Left ventricle myocardium inferior (tissue), 1 donor: Measurements from ENCODE around the gene CDK16. TPM values are rescaled to one million over a fixed set of nuclear protein-coding genes. Genes with fewer than 3 reads are reported as not detected.

Source experiments
- DNase-seq: peaks from one replicate; pipeline ENCODE4 v3.0.0-alpha.2; 2020
- H3K27ac ChIP-seq: fragments of 200-600 bp; replicated peaks from 2 replicates; pipeline ENCODE4 v1.8.0; 2021
- H3K27me3 ChIP-seq: fragments of 200-600 bp; 2 replicates; pipeline ENCODE4 v1.8.0; 2021; ENCODE audit warnings: low read depth
- H3K36me3 ChIP-seq: fragments of 200-600 bp; 2 replicates; pipeline ENCODE4 v1.8.0; 2021
- H3K4me1 ChIP-seq: fragments of 200-600 bp; 2 replicates; pipeline ENCODE4 v1.8.0; 2021
- H3K4me3 ChIP-seq: fragments of 200-600 bp; 2 replicates; pipeline ENCODE4 v1.8.0; 2021; ENCODE audit warnings: mild to moderate bottlenecking, moderate library complexity
- H3K9me3 ChIP-seq: fragments of 200-600 bp; replicated peaks from 2 replicates; pipeline ENCODE4 v1.8.0; 2021
- intact Hi-C: fragments of 100-400 bp; cut with micrococcal nuclease; formaldehyde crosslinking; loops from one replicate; pipeline ENCODE4 v1.11.0; 2022
- total RNA-seq: library from RNA; stranded (reverse); fragmentation: NEBNext Ultra II Directional; extraction: Animal tissue kit (Norgen Biotek cat#: 25700); gene quantifications from one replicate; pipeline ENCODE4 v1.2.1, GENCODE V29; 2021
- TF ChIP-seq, protein P1 (sequence below): fragments of 200-600 bp; IDR thresholded peaks from 2 replicates; pipeline ENCODE4 v1.8.0; 2021; ENCODE audit warnings: antibody characterized with exemption, mild to moderate bottlenecking, borderline replicate concordance
- donor health status: DM: no; HTN: yes; CAD: no; lungs with severe emphysema.

CDK16 gene
- total RNA-seq, 1 donor from 2014 or later = 120 TPM

DNA sequence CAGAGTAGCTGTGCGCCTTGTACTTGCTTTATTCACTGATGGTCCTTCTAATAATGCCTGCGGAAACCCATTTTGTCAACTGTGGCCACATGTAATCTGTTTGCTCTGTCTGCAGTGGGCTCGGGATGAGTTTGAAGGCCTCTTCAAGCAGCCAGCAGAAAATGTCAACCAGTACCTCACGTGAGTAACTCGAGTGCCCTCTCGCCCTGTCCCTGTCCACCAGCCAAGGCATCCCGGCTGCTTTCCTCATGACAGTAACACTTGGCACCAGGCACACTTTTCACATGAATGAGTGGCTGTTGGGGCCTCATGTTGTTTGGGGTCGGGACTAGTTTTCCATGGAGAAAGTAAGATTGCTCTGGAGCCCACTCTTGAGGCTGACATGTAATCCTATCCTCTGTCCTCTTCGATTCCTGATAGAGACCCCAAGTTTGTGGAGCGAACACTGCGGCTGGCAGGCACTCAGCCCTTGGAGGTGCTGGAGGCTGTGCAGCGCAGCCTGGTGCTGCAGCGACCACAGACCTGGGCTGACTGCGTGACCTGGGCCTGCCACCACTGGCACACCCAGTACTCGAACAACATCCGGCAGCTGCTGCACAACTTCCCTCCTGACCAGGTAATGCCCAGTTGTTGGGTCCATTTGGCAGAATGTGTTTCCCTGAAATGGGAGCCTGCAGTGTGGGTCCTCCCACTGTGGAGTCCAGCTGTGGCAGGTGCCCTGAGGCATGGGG lies 8.8 kb upstream of the CDK16 start:
- Histone ChIP-seq H3K4me3 (no peak overlapping the region), H3K9me3 (no peaks in the 10 kb centered on the region), H3K4me1 (peaks cover 10% of the 10 kb centered on the region), H3K36me3 (peaks cover 85% of the 10 kb centered on the region), H3K27me3 (no peaks in the 10 kb centered on the region), H3K27ac (peak overlapping the region; percentile 67)
- DNase-seq = peak; percentile 33
- intact Hi-C loops = no loop called here
- TF ChIP-seq, protein P1, sequence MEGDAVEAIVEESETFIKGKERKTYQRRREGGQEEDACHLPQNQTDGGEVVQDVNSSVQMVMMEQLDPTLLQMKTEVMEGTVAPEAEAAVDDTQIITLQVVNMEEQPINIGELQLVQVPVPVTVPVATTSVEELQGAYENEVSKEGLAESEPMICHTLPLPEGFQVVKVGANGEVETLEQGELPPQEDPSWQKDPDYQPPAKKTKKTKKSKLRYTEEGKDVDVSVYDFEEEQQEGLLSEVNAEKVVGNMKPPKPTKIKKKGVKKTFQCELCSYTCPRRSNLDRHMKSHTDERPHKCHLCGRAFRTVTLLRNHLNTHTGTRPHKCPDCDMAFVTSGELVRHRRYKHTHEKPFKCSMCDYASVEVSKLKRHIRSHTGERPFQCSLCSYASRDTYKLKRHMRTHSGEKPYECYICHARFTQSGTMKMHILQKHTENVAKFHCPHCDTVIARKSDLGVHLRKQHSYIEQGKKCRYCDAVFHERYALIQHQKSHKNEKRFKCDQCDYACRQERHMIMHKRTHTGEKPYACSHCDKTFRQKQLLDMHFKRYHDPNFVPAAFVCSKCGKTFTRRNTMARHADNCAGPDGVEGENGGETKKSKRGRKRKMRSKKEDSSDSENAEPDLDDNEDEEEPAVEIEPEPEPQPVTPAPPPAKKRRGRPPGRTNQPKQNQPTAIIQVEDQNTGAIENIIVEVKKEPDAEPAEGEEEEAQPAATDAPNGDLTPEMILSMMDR = no peak

DNA sequence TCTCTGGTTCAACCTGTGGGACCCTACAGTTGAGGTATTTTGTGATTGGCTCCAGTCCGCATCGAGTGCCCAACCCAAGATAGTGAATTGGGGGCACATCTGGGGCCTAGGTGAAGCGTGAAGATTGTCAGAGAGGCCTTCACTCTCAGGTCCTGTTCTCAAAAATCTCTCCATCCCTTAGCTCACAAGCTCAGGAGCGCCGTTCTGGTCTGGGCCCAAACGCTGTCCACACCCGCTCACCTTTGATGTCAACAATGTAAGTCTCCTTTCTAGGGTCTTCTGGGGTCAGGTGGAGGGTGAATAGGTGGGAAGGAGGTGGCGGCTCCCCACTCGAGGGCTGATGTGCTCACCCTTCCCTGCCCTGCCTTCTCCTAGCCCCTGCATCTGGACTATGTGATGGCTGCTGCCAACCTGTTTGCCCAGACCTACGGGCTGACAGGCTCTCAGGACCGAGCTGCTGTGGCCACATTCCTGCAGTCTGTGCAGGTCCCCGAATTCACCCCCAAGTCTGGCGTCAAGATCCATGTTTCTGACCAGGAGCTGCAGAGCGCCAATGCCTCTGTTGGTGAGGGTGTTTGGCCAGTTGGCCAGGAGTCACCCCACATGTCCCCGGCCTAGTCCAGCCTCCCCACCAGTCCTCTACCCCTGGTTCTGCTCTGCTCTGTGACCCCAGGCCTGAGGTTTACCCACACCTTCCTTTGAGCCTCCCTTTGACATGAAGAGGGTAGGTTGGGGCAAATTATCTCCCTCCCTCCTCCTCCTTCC lies 7.6 kb upstream of the CDK16 start:
- peaks cover 10% of the 10 kb centered on the region for H3K4me1 ChIP-seq
- peaks cover 84% of the 10 kb centered on the region for H3K36me3 ChIP-seq
- no peaks in the 10 kb centered on the region for H3K27me3 ChIP-seq
- peak overlapping the region; percentile 67 for H3K27ac ChIP-seq
- no peak overlapping the region for H3K4me3 ChIP-seq
- intact Hi-C loops = no loop called here
- H3K9me3 ChIP-seq = no peaks in the 10 kb centered on the region
- DNase-seq = no peak
- TF ChIP-seq, protein P1 = no peak

DNA sequence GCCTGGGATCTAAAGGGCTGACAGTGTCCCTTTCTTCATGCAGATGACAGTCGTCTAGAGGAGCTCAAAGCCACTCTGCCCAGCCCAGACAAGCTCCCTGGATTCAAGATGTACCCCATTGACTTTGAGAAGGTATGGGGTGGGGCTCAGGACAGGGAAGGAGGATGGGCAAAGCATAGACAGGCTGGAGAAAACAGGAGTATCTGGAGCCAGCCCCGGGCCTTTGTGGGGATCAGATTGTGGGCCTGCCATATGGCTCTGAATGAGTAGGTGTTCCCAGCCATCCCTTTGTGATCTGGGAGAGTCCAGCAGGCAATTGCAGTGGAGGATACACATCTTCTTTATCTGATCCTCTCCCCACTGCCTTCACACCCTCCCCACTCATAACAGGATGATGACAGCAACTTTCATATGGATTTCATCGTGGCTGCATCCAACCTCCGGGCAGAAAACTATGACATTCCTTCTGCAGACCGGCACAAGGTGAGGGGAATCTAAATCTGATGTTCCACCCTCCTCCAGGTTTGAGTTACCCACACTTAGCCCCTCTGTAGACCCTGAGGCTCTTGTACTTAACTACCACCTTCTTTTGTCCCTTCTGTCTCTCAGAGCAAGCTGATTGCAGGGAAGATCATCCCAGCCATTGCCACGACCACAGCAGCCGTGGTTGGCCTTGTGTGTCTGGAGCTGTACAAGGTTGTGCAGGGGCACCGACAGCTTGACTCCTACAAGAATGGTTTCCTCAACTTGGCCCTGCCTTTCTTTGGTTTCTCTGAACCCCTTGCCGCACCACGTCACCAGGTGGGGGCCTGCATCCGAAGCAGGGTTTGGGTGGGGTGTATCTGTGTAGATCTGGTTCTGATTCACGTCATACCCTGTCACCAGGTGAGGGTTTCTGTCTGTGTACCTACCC lies 5.8 kb upstream of the CDK16 start:
- Histone ChIP-seq H3K36me3 (peaks cover 66% of the 10 kb centered on the region), H3K4me1 (peaks cover 23% of the 10 kb centered on the region), H3K9me3 (no peaks in the 10 kb centered on the region), H3K27me3 (no peaks in the 10 kb centered on the region), H3K4me3 (no peak overlapping the region), H3K27ac (no peak overlapping the region)
- DNase-seq = no peak
- TF ChIP-seq, protein P1 = no peak
- intact Hi-C loops = no loop called here

DNA sequence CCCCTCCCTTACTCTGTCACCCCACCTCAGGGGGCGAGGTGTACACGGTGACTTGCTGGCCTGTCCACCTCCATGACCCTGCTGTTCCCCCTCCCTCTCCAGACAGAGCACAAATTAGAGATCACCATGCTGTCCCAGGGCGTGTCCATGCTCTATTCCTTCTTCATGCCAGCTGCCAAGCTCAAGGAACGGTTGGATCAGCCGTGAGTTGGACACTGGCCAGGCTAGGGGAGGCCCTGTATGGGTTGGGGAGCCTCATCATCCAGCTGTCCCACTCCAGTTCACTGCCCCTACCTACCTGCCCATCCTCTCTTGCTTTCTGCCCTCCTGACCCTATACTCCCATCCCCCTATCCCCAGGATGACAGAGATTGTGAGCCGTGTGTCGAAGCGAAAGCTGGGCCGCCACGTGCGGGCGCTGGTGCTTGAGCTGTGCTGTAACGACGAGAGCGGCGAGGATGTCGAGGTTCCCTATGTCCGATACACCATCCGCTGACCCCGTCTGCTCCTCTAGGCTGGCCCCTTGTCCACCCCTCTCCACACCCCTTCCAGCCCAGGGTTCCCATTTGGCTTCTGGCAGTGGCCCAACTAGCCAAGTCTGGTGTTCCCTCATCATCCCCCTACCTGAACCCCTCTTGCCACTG lies 3.9 kb upstream of the CDK16 start:
- intact Hi-C loops = no loop called here
- H3K4me1 ChIP-seq = peaks cover 20% of the 10 kb centered on the region
- DNase-seq = no peak
- TF ChIP-seq, protein P1 = no peak
- H3K9me3 ChIP-seq = no peaks in the 10 kb centered on the region
- H3K27ac ChIP-seq = no peak overlapping the region
- peaks cover 59% of the 10 kb centered on the region for H3K36me3 ChIP-seq
- H3K27me3 ChIP-seq = no peaks in the 10 kb centered on the region
- H3K4me3 ChIP-seq = no peak overlapping the region
